Measurements from ENCODE around the gene CCDC144A.
"Not testable (repeated sequence)": the region's sequence is repeated elsewhere in the genome, so short reads cannot be mapped to it uniquely, and the experiment has no call there.

Gene CCDC144A

DNA sequence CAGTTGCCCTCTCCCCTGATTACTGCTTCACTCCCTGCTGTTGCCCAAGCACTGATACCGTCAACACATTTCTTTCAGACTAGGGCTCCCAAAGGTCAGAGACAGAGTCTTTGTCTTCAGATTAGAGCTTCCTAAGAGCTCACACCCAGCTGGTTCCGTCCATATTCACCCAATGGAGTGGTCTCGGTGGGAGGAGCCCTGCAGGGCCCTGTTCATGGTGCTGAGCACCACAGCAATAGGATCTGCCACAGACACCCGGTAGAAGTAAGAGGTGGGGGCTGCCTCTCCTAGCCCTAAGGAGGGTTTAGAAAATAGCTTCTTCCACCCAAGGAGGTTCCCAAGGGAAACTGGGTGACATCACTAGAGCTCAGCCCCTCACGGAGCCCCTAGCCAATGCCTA is 128.3 kb downstream of the CCDC144A start:
- DNase-seq (ENCODE audit: extremely low spot score), result no peak
- no peak for TF ChIP-seq LEF1 (IDR thresholded peaks at IDR 0.05; ENCODE audit: borderline replicate concordance)
- TF ChIP-seq ZNF384 (IDR thresholded peaks at IDR 0.05), result no peak
- TF ChIP-seq FOXA1 (IDR thresholded peaks at IDR 0.05), result no peak
- no peak for TF ChIP-seq CTBP1 (IDR thresholded peaks at IDR 0.05; ENCODE audit: borderline replicate concordance)
- TF ChIP-seq, protein P1, sequence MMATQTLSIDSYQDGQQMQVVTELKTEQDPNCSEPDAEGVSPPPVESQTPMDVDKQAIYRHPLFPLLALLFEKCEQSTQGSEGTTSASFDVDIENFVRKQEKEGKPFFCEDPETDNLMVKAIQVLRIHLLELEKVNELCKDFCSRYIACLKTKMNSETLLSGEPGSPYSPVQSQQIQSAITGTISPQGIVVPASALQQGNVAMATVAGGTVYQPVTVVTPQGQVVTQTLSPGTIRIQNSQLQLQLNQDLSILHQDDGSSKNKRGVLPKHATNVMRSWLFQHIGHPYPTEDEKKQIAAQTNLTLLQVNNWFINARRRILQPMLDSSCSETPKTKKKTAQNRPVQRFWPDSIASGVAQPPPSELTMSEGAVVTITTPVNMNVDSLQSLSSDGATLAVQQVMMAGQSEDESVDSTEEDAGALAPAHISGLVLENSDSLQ (IDR thresholded peaks at IDR 0.05), result no peak
- TF ChIP-seq NFRKB (IDR thresholded peaks at IDR 0.05), result no peak
- TF ChIP-seq FOXK2 (IDR thresholded peaks at IDR 0.05), result no peak
- no peak for TF ChIP-seq TARDBP (IDR thresholded peaks at IDR 0.05)
- TF ChIP-seq SP1 (IDR thresholded peaks at IDR 0.05), result no peak
- TF ChIP-seq ELF4 (IDR thresholded peaks at IDR 0.05), result no peak
- TF ChIP-seq L3MBTL2 (conservative IDR thresholded peaks at IDR 0.05), result no peak
- TF ChIP-seq HDGF (IDR thresholded peaks at IDR 0.05; ENCODE audit: borderline replicate concordance), result no peak
- no peak for TF ChIP-seq ARNT (IDR thresholded peaks at IDR 0.05)
- TF ChIP-seq BHLHE40 (IDR thresholded peaks at IDR 0.05; ENCODE audit: borderline replicate concordance), result no peak
- ChIA-PET POLR2A (no interaction called here), CTCF (no interaction called here)

DNA sequence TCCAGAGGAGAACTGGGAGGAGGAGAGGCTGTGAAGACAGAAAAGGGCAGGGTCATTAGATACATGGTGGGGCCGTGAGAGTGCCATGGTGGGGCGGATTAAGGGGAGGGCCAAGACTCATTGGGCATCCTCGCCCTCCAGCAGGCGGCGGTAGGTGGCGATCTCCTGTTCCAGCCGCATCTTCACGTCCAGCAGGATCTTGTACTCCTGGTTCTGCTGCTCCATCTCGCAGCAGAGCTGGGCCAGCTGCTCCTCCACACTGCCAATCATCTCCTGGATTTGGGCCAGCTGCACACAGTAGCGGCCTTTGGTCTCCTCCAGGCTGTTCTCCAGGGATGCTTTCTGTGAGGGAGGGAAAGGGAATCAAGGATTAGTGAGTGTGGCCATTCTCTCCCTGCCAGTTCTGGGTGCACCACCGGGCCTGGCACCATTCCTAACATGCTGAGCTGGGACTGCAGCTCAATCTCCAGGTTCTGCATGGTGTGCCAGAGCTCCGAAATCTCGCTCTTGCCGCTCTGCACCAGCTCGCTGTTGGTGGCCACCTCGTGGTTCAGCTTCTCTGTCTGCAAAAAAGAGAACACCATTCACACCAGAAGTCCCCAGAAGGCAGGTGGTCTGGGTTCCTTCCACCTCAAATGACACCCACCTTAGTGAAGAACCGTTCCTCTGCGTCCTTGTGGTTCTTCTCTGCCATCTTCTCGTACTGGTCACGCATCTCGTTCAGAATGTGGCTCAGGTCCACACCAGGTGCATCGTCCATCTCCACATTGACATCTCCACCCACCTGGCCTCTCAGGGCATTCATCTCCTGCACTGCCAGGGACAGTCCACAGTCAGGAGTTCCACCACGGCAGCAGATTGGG is 129.0 kb downstream of the CCDC144A start:
- DNase-seq (ENCODE audit: extremely low spot score), result no peak
- TF ChIP-seq TARDBP (IDR thresholded peaks at IDR 0.05), result no peak
- no peak for TF ChIP-seq HDGF (IDR thresholded peaks at IDR 0.05; ENCODE audit: borderline replicate concordance)
- no peak for TF ChIP-seq ARNT (IDR thresholded peaks at IDR 0.05)
- TF ChIP-seq FOXK2 (IDR thresholded peaks at IDR 0.05), result no peak
- no peak for TF ChIP-seq SP1 (IDR thresholded peaks at IDR 0.05)
- no peak for TF ChIP-seq BHLHE40 (IDR thresholded peaks at IDR 0.05; ENCODE audit: borderline replicate concordance)
- no peak for TF ChIP-seq ZNF384 (IDR thresholded peaks at IDR 0.05)
- TF ChIP-seq CTBP1 (IDR thresholded peaks at IDR 0.05; ENCODE audit: borderline replicate concordance), result no peak
- TF ChIP-seq, protein P1 (IDR thresholded peaks at IDR 0.05), result no peak
- POLR2A ChIA-PET, result no interaction called here
- CTCF ChIA-PET, result no interaction called here

DNA sequence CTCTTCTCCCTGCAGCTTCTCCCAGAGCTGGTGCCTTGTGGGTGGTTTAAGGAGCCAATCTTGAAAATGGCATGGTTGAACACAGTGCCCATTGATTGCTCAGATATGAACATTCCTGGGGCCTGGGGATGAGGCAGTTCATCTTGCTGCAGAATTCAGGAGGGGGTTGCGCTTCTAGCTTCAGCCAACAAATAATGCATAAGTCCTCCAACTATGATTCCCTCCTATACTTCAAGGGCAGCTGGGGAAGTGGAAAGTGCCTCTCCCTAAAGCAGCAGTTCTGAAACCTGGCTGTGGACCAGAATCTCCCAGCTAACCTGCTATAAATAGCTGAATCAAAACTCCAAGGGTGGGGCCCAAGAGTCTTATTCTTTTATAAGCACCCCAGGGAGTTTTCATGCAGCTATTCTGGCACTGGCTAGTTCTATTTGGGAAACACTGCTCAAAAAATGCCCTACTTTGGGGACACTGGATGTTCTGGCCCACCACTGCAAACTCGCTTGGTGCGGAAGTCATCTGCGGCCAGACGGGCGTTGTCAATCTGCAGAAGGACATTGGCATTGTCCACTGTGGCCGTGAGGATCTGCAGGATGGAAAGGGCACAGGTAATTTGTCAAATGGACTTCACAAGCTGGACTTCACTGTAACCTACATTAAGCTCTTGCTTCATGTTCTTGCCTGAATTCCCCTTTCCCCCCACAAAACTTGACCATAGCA is 130.3 kb downstream of the CCDC144A start:
- ChIA-PET POLR2A (no interaction called here), CTCF (no interaction called here)
- no peak for DNase-seq (ENCODE audit: extremely low spot score)
- TF ChIP-seq ZNF384 (IDR thresholded peaks at IDR 0.05) (no peak), L3MBTL2 (conservative IDR thresholded peaks at IDR 0.05) (no peak), FOXA1 (IDR thresholded peaks at IDR 0.05) (no peak), HDGF (IDR thresholded peaks at IDR 0.05; ENCODE audit: borderline replicate concordance) (no peak), LEF1 (IDR thresholded peaks at IDR 0.05; ENCODE audit: borderline replicate concordance) (no peak), SUZ12 (IDR thresholded peaks at IDR 0.05) (no peak), ELF4 (IDR thresholded peaks at IDR 0.05) (no peak), TARDBP (IDR thresholded peaks at IDR 0.05) (no peak), BHLHE40 (IDR thresholded peaks at IDR 0.05; ENCODE audit: borderline replicate concordance) (no peak), ARNT (IDR thresholded peaks at IDR 0.05) (no peak), CTBP1 (IDR thresholded peaks at IDR 0.05; ENCODE audit: borderline replicate concordance) (no peak), FOXK2 (IDR thresholded peaks at IDR 0.05) (no peak), SP1 (IDR thresholded peaks at IDR 0.05) (no peak), NFRKB (IDR thresholded peaks at IDR 0.05) (no peak), FOXM1 (IDR thresholded peaks at IDR 0.05; ENCODE audit: borderline replicate concordance) (no peak)
- TF ChIP-seq, protein P1 (IDR thresholded peaks at IDR 0.05), result no peak

DNA sequence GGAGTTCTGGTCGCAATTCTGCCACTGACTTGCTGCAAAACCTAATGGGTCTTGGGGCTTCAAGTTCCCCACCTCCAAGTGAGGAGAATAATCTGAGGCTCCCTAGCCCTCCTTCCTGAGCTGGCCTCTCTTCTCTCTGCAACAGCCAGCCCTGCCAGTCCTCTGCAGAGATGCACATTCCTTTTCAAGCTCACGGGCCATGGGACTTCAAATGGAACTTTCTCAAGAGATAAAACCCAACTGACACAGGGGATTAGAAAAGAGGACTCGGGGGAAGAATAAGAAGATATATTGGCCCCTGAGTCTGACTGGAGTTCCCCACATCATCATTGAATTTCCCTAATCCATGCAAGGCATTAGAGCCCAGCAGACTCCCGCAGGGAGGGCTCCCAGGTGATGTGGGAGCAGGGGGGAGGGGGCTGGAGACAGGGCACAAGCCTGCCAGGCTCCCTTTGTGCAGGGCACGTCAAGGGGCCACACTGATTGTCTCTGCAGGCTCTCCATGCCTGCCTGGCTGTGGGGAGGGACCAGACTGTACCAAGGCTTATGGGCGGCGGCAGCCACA is 131.0 kb downstream of the CCDC144A start:
- POLR2A ChIA-PET, result no interaction called here
- DNase-seq (ENCODE audit: extremely low spot score), result no peak
- CTCF ChIA-PET, result no interaction called here
- TF ChIP-seq FOXK2 (IDR thresholded peaks at IDR 0.05) (no peak), FOXA1 (IDR thresholded peaks at IDR 0.05) (no peak), FOXM1 (IDR thresholded peaks at IDR 0.05; ENCODE audit: borderline replicate concordance) (no peak), LEF1 (IDR thresholded peaks at IDR 0.05; ENCODE audit: borderline replicate concordance) (no peak), ARNT (IDR thresholded peaks at IDR 0.05) (no peak), SP1 (IDR thresholded peaks at IDR 0.05) (no peak), L3MBTL2 (conservative IDR thresholded peaks at IDR 0.05) (no peak)

DNA sequence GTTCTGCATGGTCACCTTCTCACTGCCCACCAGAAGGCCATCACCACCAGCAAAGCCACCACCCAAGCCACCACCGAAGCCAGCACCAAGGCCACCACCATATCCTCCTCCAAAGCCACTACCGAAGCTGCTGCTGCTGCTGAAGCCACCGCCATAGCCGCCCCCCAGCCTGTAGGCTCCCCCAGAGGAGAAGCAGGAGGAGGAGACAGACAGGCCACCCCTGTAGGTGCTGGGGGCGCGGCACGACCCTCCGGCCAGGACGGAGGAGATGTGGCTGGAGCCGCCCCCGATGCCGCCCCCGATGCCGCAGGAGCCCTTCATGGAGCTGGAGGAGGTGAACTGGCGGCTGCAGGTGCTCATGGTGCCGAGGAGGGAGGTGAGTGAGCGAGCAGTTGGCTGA is 132.1 kb downstream of the CCDC144A start:
- CTCF ChIA-PET; POLR2A ChIA-PET; DNase-seq (ENCODE audit: extremely low spot score): not testable (repeated sequence)

DNA sequence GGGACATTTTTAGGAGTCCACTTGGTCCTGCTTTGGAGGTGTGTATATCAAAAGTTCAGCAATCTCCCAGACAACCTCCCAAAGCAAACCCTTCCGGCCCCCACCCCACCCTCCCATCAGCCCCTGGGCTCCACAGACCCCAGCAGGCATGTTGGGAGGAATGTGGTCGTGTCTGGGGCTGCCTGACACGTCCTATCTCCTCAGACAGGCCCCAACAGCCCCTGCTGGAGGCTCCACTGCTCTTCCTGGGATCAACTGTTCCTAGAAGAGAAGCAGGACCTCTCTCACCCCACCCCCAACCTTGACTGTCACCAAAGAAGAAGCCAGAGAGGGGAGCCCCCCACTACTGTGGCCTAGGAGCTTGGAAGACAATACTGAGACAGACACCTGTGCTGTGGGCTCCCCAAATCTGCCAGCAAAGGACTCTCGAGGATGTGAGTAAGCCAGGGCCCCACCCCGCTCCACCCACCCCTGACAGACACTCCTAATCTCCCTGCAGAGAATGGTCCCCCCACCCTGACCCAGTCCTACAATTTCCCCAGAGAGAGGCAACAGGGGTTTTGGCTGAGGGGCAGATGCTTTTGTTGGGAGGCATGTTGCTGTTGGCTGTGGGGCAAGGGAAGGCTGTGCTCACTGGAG is 133.8 kb downstream of the CCDC144A start:
- POLR2A ChIA-PET; CTCF ChIA-PET; DNase-seq (ENCODE audit: extremely low spot score): not testable (repeated sequence)
